Embryonic facial prominence (tissue), 1 donor: ENCODE measurements around the gene POLR2E.

Experiments used
- DNase-seq: peaks from one replicate; pipeline ENCODE4 v3.0.0-alpha.2; 2016; ENCODE audit errors: extremely low spot score

POLR2E gene

DNA sequence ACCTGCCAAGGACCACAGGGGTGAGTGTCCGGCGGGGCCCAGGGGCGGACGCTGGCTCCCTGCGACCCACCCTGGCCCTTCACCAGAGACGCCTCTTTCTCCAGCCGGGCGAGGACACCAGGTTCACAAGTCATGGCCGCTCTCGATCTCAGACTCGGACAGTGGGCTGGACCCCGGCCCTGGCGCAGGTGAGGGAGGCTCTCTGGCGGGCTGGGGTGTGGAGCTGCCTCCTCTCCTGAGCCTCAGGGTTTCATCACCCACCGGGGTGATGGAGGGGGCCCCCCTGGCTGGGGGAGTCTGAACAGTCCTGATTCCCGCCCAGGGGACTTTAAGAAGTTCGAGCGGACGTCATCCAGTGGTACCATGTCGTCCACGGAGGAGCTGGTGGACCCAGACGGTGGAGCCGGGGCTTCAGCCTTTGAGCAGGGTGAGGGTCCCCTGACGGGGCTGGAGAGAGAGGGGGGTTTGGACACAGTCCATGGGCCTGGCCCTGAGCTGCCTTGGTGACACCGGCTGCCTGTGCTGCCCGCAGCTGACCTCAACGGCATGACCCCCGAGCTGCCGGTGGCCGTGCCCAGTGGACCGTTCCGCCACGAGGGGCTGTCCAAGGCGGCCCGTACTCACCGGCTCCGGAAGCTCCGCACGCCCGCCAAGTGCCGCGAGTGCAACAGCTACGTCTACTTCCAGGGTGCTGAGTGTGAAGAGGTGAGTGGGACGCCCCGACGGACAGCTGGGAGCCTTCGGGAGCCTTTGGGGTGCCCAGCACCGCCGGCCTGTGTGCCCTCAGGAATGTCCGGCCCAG lies 14.6 kb downstream of the POLR2E start:
- DNase-seq: no peak

DNA sequence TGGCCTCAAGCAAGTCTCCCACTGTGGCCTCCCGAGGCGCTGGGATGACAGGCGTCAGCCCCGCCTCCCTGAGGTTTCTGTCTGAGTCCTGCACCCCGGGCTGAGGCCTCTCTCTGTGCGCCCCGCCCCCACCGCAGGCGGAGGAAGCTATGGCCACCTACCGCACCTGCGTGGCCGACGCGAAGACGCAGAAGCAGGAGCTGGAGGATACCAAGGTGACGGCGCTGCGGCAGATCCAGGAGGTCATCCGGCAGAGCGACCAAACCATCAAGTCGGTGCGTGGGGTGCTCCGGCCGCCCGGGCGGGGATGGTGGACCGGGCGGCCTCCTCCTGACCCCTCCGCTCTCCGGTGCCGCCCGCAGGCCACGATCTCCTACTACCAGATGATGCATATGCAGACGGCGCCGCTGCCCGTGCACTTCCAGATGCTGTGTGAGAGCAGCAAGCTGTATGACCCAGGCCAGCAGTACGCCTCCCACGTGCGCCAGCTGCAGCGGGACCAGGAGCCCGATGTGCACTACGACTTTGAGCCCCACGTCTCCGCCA lies 15.5 kb downstream of the POLR2E start:
- DNase-seq: no peak

DNA sequence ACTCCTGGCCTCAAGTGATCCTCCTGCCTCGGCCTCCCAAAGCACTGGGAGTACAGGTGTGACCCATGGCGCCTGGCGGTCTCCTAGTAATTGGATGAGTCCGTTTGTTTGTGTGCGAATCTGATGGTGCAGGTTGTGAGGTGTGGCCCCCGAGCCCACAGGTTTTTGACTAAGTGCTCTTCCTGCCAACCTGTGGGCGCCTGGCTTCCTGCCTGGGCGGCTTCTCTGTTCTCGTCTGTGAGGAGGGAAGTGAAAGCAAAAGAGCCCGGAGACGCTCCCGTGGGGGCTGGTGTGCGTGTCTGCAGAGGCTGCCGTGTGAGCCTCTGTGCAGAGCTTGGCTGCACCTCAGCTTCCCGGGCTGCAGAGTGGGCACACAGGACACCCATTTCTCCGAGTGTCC lies 18.2 kb downstream of the POLR2E start:
- DNase-seq: no peak

DNA sequence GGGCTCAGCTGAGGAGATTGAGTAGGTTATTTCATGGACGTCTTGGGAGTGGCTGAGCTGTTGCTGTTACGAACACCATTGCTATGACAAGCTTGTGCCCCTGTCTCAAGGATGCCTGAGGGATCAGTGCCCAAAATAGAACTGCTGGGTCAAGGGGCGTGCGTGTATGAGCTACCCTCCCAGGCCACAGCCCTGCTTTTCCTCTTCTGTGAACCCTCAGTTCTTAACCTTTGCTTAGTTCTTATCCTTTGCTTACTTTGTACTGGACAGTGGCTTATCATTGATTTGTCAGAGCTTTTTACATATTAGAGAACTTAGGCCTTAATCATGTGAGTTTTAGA lies 19.2 kb downstream of the POLR2E start:
- no peak for DNase-seq

DNA sequence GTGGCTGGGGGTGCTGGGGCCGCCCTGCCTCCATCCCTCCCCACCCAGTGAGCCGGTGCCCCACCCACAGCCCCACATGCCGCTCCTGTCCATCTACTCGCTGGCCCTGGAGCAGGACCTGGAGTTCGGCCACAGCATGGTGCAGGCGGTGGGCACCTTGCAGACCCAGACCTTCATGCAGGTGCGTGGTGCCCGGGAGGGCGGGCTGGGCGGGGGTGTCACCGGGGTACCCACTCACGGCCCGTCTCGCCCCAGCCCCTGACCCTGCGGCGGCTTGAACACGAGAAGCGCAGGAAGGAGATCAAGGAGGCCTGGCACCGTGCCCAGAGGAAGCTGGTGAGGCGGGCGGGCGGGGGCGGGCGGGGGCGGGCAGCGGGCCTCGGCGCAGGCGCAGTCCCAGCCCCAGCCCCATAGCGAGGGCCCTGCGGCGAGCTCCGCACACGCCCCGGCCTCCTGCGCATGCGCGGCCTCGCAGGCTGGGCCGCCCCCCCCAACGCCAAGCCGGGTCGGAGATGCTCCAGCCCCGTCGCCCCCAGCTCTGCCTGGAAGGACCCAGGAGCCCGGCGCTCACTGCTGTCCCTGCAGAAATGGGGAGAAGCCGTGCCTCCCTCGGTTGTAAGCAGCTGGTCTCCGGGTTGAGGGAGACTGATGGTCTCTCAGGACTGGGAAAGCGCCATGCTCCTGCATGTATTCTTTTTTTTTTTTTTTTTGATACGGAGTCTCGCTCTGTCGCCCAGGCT lies 20.5 kb downstream of the POLR2E start:
- DNase-seq: no peak

DNA sequence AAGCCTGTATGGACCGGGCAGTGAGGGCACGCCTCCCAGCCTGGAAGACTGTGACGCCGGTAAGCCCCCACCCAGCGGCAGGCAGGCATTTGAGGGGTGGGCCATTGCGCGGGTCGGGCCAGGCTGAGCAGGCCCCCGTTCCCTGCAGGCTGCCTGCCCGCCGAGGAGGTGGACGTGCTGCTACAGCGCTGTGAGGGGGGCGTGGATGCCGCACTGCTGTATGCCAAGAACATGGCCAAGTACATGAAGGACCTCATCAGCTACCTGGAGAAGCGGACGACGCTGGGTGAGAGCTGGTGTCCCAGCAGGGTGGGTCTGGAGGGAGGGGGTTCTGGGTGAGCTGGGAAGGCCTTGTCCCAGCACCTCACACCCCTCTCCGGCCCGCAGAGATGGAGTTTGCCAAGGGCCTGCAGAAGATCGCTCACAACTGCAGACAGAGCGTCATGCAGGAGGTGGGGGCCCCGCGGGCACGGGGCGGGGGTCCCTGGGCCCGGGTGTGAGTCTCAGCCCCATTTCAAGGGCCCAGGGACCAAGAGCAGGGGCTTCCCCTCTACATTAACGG lies 21.1 kb downstream of the POLR2E start:
- no peak for DNase-seq

DNA sequence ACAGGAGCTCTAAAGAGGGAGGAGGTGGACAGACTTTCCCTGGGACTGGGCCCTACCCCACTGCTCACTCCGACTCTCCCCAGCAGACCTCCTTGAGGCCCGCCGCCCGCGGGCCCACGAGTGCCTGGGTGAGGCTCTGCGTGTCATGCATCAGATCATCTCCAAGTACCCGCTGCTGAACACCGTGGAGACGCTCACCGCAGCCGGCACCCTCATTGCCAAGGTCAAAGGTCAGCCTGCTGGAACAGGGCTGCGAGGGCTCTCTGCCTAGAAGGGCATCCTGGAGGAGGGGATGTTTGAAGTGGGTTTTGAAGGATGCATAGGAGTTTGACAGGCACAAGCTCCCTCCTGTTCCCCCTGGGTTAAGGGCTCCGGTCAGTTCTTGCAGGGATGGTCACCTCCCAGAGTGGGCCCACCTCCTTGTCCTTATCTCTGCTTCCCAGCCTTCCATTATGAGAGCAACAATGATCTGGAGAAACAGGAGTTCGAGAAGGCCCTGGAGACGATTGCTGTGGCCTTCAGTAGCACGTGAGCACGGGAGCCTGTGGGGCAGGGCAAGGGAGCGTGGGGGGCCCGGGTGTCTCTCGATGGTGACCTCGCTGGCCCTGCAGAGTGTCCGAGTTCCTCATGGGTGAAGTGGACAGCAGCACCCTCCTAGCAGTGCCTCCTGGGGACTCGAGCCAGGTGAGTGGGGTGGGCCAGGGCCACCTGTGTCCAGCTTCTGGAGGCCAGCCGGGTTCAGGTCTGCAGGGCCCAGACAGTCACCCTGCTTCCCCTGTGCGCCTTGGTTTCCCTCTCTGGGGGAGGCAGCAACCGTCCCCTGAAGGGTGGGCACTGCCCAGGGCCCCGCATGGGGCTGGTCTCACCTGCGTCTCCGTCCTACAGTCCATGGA lies 21.9 kb downstream of the POLR2E start:
- DNase-seq: no peak

DNA sequence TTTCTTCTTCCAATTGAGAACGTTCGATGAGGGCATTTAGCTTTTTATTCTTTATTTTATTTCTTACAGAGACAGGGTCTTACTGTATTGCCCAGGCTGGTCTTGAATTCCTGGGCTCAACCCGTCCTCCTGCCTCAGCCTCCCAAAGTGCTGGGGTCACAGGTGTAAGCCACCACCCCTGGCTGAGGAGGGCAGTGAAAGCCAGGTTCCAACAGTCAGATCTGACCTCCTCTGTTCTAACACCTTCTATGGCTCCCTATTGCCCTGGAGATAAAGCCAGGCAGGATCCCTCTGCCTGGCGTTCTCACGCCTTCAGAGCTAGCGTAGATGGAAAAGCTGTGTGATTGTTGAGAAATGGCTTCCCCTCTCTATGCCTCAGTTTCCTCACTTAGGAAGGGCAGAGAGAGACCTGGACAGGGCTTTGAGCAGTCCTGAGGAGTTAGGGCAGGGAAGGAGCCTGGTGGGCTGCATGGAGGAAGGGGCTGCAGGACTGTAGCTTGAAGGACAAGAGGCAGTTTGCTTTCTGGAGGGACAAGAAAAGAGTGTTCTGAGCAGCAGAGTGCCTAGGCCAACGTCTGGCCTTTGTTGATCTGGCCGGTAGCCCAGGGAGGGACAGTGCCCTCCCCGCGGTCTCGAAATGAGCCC lies 22.7 kb downstream of the POLR2E start:
- no peak for DNase-seq

DNA sequence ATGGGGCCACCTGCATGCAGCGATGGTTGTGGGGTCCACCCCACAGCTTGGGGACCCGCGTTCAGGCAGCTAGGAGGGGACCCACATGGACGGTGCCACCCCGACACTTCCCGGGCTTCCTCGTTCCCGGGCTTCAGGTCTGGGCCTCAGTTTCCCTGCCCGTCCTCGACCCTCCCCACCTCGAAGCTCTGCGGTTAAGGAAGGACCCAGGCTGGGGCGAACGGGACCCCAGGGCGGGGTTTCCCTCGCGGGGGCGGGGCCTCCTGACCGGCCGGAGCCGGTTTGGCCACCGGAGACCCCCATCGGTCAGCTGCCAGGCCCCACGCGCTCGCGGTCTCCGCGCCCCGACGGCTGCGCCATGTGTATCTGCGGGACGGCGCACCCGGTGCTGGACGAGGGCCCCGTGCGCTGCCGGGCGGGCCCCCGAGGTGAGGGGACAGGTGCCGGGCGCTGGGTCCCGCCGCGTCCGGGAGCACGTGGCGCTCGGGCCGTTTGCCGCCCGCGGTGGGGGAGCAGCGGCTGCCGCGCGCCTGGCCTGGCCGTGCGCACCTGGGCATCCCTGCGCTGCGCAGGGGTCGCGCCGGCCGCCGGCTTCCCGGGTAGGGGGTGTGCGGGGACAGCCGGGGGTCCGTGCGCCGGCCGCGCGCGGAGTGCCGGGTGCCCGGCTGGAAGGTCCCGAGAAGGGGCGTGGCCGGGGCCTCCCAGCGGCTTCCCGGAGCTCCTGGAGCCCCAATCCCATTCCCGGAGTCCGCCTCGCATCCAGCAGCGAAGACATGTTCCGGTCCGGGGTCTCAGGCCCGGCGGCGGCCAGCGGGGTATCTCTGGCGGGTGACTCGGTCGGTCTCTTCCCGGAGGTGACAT lies 24.0 kb downstream of the POLR2E start:
- no peak for DNase-seq

DNA sequence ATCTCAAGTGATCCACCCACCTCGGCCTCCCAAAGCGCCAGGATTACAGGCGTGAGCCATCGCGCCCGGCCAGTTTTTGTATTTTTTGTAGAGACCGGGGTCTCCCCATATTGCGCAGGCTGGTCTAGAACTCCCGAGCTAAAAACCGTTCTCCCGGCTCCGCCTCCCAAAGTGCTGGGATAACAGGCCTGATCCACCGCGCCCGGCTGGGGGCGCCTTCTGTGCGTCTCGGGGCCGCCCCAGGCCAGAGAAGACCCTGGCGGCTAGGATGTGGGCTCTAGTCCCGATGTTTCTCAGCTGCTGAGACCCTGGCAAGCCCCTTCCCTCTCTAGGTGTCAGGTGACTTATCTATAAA lies 24.6 kb downstream of the POLR2E start:
- DNase-seq: no peak

DNA sequence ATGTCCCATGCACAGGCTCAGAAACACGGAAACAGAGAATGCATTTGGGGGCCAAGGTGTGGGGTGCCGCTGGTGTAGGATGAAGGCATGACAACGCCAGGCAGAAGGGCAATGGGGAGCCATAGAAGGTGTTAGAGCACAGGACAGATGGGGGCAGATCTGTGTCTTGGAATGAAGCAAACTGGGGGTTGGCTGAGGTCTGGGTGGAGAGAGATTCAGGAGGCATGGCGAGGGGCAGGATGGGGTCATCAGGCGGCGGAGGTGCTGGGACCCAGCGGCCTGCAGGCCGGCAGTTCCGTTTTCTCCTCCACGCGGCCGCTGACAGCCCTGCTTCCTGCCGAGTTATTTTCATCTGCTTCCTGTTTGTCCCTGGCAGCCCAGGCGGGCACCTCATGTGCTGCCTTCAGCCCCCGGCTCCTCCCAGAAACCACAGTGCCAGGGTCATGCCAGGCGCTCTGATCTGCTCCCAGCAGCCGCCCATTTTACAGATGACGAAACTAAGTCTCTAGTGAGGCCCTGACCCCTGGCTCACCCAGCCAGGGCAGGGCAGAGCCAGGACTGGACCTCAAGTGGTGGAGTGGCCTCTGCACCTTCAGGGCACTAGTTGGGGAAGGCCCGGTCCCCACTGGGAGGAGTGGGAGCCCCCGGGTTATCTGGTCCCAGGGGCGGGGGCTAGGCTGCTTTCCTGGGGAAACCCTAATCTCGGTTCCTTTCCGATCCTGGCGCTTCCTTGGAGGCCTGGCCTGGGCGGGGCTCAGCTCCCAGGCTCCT lies 26.0 kb downstream of the POLR2E start:
- no peak for DNase-seq

DNA sequence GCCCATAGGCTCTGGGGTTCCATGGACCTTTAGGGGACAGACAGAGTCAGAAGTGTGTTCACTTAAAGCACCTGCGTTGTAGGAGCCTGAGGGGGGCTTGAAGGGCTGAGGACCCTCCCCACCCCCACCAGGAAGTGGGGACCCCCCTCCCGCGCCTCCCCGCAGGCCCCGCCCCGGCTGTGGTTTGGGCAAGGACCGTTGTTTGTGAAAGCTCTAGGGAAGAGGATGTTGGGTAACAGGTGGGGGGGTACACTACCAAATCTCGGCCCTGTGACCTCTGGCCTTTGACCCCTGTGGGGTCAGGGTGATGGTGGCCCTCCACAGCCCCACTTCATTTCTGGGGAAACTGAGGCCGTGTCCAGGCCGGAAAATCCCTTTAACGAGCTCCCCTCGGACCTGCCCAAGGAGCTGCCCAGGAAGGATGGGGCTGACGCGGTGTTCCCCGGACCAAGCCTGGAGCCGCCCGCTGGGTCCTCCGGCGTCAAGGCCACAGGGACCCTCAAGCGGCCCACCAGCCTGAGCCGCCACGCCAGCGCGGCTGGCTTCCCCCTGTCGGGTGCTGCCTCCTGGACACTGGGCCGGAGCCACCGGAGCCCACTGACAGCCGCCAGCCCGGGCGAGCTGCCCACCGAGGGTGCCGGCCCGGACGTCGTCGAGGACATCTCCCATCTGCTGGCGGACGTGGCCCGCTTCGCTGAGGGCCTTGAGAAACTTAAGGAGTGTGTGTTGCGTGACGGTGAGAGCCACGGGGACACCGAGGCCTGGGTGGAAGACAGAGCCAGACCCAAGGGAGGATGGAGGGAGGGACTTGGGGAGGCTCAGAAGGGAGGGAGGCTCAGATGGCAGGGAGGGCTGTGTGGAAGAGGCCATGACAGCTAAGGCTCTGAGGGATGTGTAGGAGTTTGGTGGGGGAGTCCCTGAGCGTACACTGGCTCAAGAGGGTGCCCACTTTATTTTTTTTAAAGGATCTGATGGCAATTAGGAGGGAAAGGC lies 26.9 kb downstream of the POLR2E start:
- DNase-seq: no peak

DNA sequence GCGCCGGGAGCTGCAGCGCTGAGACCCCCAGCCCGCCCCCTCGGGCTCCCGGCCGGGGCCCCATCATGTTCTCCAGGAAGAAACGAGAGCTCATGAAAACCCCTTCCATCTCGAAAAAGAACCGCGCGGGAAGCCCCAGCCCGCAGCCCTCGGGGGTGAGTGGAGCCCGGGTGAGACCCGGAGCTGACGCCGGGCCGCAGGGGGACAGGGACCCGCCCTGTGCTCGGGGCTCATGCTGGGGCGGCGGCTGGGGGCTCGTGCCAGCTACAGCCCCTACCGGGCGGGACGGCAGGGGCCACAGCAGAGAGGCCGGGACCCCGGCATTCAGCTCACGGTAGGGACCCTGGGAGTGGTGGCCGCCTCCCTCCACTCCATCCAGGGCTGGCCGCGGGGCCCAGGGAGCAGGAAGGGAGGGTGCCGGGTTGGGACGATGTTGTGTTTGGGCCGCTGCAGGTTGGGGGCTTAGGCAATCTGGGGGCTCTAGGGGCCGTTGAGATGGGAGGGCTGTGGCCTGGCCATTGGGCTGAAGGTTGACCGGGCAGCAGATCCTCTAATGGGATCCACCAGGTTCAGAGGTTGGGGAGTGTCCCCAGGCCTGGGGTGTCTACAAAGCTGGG lies 27.7 kb downstream of the POLR2E start:
- no peak for DNase-seq

DNA sequence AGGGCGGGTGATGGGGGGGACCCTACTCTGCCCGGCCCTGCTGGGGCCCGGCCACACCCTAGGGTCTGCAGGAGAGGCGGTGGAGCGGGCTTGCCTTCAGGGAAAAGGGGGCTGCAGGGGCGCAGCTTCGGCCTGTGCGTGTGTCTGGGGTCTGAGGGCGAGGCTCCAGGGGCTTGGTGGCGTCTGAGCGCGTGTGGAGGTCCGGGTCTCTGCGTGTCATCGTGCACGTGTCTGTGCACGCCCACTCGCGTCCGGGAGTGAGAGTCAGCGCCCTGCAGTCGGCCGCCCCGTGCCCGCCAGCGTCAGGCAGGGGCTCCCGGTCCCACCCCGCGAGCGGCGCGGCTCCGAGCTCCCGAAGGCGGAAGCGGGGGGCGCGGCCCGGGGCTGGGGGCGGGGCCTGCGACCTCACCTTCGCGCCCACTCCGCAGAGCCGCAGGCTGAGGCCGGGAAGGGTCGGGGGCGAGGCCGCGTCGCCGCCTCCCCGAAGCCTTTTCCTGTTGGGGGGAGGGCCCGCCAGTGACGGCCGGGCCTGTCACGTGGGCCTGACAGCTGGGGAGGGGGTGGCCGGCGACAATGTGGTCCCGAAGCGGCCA lies 28.3 kb downstream of the POLR2E start, which contains the start of gene ARHGAP45:
Gene ARHGAP45, plus strand, starts transcription at position 420 of the 593 bp plus-strand sequence. CDS start 239 bp downstream, outside the sequence.
- no peak for DNase-seq

DNA sequence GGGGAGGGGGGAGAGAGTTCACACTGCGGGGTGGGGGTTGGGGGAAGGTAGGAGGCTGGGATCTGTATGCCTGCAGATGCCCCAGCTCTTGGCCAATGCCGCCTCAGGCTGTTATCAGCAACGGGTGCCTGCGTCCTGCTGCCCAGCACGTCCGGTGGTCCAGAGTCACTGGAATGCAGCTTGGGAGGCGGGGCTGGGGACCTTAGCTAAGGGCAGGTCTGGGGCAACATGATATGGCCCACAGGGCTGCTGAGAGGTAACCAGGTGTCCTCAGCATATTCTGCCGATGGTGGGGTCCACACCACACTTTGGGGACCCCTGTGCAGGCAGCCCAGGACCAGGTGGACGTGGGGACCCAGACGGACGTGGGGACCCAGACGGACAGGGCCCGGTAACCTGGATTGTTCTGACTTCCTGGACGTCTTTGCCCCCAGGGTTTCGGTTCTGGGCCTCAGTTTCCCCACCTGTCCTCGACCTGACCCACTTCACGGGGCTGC lies 28.9 kb downstream of the POLR2E start:
- DNase-seq: no peak

DNA sequence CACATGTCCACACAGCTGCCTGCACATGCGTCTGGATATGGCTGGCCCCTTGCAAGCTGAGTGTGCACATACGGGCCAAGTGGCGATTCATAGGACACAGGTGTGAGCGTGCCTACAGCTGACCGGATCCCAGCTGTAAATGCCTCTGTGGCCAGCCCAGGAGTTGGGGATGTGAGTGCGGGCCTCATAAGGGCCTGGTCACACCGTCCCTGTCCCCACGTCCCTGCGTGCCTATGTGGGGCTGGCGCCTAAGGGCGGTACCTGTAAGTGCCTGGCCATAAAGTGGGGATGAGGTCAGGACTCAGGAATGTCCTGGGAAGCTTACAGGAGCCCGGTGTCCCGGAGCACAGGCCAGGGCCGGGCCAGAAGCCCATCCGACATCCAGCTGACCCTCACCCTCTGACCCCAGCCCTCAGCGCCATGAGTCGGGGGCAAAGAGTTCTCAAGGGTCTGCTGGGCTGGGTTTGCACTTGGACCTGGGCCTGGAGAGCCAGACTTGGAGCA lies 29.5 kb downstream of the POLR2E start:
- DNase-seq: no peak
